ENCODE data around the gene SPHK1.

DNA sequence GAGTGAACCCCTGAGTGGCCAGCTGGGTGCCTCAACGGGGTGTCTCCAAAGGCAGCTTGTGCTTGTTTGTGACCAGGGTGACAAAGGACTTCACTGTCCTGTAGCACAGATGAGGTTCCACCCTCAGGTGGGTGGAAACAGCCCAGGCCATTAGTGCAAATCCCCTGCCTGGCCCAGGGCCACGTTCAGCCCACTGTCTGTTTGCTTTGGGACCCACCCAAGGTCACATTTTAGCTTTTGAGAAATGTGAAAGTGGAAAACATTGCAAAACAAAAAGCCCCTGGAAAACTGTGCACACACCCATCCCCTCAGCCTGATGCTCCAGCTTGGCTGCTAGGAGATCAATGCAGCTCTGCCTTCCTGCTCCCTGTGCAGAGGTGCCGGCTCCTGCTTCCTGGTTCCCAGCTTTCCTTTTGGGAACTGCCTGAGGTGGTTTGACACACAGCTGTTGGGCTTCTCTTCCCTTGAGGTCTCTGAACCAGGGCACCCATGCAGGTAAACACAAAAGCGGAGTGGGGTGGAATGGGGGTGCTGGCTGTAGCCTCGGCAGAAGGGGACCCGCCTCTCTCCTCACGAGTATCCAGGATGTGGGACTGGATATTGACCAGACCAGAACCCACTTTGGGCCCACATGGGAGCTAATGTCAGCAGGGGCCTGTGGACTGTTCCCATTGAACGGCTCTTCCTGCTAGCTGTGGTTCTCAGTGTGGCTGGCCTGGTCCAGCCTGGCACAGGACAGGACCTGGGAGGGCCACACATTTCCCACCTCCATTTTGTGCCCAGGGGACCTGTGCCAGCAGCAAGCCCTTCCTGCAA, 7.9 kb upstream of the SPHK1 start:
- TF ChIP-seq POLR2AphosphoS5 (IDR thresholded peaks at IDR 0.05; ENCODE audit: low read depth, low read length): no peak
- TF ChIP-seq TAF1 (IDR thresholded peaks at IDR 0.05; ENCODE audit: borderline replicate concordance, low read depth, low read length): no peak
- TF ChIP-seq CTCF (IDR thresholded peaks at IDR 0.05): no peak
- TF ChIP-seq IRF3 (IDR thresholded peaks at IDR 0.05; ENCODE audit: low read depth, low read length): no peak
- TF ChIP-seq USF2 (IDR thresholded peaks at IDR 0.05; ENCODE audit: borderline replicate concordance, low read depth, low read length): no peak
- no peak for TF ChIP-seq REST (IDR thresholded peaks at IDR 0.05; ENCODE audit: low read depth, low read length)
- no peak for TF ChIP-seq JUND (IDR thresholded peaks at IDR 0.05)
